HK-2 (cell line): ENCODE results near the gene C1orf167.
A peak's percentile ranks its signal among the peaks of the same experiment; 100 is the strongest.
"Not testable (repeated sequence)": the region's sequence is repeated elsewhere in the genome, so short reads cannot be mapped to it uniquely, and the experiment has no call there.

ENCODE experiments used
- DNase-seq: peaks from one replicate; pipeline ENCODE4 v3.0.0-alpha.2; 2018; ENCODE audit not compliant: unreplicated experiment

C1orf167 gene

DNA sequence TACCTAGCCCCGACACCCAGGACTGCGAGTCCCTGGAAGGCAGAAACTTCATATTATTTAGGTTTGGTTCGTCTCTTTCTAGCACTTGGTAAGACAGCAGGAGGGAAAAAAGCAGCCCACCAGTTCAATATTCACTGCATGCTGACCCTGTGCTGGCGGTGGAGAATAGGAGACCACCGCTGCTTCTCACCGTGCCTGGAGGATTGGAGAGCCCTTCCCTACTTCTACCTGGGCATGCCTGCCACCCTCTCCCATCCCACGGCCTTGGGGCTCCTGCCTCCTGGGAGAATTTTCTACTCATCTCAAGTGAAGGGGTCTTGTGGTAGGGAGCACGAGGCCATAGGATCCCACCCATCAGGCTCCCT lies 38.4 kb downstream of the C1orf167 start:
- DNase-seq: no peak

DNA sequence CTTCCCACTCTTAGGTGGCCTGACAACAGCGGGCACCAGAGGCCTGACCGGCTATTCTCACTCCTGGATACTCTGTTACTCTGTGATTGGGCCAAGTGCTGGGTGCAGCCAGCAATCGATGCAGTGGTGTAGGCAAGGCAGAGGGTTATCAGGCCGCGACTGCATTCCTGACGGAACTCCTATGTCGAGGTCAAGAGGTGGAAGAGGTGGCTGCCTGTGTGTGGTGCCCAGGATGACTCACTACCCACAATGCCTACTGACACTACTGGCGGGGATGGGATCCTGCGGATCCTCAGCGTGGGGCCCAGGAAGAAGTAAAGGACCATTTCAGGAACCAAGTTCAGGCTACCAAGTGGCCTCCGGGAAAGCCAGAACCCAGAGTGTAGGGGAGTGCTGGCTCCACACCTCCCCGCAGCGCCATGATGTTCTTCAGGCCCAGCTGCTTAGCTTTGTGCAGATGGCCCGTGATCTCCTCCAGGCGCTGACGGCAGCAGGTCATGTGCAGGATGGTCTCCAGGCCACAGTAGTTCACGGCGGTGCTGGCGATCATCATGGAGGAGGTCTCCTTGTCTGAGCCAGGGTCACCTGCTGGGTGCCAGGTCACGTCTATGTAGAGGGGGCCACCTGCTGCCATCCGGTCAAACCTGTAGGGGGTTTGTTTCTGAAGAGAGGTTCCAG lies 38.9 kb downstream of the C1orf167 start:
- peak; percentile 74 for DNase-seq

DNA sequence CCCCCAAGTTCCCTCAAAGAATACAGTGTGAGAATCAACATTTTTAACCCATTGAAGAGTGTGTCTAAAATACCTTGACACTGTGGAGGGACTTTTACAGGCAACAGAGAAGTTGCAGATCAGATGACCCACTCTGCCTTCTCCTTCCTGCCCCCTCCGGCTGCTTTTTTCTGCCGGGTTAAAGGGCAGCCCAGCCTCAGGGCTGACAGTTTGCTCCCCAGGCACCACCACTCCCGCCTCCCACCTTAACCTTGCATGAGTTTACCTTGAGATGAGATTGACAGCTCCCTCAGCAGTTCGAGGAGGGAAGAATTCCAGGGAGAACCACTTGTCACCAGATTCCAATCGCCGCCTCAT lies 40.6 kb downstream of the C1orf167 start:
- DNase-seq: peak; percentile 33

DNA sequence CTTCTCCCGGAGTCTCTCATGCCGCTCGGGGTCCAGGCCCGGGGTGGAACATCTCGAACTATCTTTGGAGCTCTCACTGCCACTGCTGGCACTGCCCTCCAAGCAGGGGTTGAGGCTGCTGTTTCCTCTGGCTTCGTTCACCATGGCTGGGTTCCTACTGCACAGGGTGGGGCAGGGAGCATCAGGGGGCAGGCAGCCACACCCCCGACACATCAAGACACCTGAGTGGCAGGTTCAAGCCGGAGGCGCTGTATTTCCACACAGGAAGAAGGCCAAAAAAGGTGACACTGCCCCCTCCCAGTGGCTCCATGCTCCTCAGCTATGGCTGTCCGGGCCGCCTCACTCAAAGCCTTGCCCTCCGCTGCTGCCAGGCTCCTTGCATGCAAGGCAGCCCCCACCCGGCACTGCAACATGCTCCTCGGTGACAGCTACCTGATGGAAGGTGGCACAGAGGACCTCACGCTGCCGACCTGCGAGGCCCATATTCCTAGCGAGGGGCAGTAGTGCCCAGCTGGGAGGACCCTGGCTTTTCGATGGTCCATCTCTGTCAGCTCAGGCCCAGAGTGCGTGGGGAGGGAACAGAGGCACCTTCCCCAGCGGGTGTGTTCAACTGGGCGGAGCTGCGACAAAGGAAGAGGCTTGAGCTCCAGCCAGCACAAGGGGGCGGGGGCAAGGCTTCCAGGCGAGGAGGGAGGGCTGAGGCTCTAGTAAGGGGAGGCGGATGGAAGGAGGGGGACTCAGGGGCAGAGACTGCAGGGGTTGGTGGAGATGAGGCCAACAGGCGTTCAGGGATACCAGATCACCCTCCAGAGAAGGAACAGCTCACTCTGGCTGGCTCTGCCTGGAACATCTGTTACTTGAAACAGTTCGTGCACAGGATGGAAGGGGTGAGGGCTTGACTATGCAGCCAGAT lies 41.2 kb downstream of the C1orf167 start:
- peak; percentile 91 for DNase-seq

DNA sequence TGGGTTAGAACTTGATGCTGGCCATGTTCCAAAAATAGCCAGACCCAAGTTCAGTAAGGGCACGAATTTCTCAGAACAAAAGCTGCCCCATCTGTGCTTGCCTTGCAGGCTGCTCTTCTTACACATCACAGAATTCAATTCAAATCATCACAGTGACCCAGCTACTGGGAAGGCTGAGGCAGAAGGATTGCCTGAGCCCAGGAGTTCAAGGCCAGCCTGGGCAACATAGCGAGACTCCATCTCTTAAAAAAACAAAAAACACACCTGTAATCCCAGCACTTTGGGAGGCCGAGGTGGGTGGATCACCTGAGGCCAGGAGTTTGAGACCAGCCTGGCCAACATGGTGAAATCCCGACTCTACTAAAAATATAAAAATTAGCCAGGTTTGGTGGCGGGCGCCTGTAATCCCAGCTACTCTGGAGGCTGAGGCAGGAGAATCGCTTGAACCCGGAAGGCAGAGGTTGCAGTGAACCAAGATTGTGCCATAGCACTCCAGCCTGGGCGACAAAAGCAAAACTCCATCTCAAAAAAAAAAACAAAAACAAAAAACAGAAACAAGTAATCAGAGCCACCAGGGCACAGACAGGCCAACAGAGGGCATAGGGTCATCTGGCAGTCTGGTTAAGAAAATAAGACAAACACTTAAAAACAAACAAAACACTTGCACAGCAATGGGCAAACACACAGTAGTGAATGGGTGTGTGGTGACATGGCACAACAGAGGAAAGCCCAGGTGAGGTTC lies 42.1 kb downstream of the C1orf167 start:
- DNase-seq: not testable (repeated sequence)

DNA sequence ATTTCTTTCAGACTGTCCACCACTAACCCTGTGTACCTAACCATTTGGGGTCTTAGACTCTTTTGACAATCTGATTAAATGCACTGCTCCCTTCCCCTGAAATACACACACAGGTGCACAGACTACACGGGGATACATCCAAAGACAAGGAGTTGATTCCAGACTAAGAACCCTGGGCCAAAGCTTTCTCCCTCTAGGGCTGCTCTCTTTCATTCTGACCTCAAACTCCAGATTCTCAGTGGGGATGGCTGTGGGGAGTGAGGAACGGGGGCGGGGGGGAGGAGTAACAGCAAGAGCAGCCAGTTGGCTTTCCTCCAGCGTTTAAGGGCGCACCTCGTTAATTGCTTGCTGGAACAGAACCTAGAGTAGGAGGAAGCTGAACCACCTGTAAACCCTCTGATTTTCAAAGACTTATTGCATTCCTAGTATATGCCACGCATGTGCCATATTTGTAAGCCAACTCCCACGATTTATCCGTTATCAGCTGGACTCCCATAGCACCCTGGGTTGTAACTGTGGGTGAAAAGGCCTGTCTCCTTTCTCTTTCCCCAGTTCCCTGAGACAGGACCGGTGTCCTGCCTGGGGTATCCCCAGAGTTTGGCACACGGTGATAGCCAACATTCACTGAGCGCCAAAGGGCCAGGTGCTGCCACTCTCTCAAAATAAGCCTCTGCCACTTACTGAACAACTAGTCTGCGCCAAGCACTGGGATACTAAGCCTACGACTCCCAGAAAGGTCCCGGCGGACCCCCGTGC lies 42.9 kb downstream of the C1orf167 start:
- peak; percentile 32 for DNase-seq

DNA sequence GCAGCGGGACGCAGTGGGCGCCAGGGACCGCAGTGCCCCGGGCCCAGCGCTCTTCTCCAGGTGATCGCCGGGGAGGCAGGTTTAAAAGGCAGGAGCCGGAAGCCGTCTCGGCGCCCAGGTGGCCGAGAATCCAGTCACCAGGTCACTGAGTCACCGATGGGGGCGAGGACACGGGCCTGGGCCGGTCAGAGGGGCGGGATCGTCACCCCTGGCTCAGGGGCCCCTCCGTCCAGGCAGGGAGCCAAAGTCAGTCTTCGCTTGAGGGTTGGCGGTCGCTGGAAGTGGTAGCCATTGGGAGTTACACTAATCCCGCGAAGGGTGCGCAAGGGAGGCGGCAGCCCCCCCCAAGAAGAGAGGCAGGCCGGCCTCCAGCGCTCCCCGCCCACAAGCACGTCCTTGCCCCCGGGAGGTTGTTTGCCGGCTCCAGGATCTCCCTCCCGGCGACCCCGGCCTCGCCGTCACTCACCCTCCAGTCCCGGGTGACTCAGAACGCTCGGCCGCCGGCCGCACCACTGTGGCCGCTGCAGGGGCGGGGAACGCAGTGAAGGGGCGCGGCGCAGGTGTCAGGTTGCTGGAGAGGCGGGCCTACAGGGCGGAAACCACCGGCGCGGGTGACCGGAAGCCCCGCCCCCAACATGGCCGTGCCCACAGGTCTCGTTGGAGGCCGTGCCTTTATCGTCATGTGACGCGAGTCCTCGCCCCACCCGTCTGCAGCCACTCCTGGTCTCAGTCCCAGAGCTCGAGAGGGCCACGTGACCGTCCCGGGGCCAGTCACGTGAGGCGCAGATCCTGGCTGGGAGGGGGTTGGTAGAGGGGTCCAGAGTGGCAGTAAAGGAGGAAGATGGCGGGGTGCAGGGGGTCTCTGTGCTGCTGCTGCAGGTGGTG lies 43.7 kb downstream of the C1orf167 start, which contains the start of the genes CLCN6 and MTHFR:
TSS of gene CLCN6 (plus strand) at position 770 of the 885 bp plus-strand sequence. CDS start at position 842, 72 bp downstream.
TSS of gene MTHFR (minus strand) at position 543 of the 885 bp plus-strand sequence. CDS start 2,848 bp downstream, outside the sequence.
- peak; percentile 100 for DNase-seq

DNA sequence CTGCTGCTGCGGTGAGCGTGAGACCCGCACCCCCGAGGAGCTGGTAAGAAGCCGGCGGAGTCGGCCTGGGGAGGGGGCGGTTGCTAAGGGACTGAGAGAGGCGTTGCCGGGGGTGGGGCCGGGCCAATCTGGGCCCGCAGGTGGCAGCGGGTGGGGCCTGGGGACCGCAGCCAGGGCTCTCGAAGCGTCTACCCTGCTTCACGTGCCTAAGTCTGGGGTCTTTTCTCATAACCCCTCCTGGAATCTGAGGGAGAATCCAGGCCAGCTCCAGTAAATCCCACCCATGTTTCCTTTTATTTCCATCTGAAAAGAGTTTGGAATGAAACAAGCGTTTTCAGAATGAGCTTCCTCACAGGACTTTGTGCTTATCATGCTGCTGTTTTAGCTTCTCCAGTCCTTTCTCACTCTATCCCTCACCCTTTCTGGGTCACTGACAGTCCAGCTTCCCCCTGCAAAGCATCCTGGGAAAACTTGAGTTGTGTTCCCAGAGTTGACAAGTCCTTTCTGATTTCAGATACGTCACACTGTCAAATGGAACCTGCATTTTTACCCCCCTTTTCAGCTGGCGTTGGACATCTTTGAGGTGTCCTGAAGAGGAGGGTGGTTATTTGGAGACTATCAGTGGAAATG lies 44.4 kb downstream of the C1orf167 start:
- no peak for DNase-seq

DNA sequence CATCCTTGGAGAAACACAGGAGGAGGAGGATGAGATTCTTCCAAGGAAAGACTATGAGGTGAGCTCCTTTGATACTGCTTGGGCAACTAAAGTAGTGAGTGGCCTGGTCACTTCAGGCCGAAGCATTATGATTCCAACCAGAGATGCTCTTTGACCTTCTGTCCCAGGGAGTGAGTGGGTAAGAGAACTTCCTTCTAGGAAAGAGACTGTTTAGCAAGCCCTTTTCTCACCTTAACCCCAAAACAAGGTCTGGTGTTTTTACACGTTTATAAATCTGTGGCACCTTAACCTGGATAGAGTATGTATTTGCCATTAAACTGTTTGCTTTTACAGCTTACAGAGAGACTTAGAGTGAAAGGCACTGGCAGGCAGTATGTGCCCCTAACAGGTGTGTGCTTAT lies 45.1 kb downstream of the C1orf167 start:
- DNase-seq: no peak

DNA sequence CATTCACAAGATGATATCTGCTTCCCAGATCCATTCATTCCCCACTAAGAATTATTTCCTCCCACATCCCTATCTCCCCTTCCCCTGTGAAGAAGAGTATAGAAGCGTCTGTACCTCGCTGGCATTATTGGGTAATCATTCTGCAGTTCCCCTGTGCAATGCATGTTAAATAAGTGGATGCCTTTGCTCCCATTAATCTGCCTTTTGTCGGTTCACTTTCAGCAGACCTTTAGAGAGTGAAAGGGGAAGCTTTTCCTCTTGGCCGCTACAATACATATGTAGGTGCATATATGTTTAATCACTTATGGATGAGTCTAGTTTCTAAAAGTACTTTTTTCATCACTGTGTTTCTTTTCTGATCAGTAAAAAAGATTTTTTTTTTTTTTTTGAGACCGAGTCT lies 51.0 kb downstream of the C1orf167 start:
- DNase-seq: no peak

DNA sequence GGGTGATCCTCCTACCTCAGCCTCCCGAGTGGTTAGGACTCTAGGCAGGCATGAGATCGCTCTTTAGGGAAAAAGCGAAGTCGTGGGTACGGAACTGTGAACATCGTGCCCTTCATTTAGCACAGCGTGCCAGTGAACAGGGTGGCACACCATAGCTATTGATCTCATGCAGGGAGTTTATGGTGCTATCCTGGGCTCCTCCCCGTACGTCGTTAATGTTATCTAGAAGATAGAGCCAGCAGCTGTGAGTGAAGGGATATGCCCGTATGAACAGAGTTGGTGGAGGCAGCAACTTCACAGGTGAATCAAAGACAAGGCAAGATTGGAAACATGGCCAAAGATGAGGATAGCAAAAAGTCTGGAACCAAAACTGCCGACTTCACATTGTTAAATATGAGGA lies 55.2 kb downstream of the C1orf167 start:
- DNase-seq: no peak

DNA sequence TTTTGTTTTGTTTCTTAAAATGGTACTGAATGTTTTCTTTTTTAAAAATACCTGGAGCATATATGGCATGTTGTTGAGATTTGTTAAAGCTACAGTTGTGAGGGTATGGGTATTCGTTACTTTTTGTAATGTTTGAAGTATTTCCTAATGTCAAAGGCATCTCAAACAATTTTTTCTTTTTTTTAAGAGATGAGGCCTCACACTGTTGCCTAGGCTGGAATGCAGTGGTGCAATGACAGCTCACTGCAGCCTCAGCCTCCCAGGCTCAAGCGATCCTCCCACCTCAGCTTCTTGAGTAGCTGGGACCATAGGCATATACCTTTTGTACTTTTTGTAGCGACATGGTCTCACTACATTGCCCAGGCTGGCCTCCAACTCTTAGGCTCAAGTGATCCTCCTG lies 60.1 kb downstream of the C1orf167 start:
- no peak for DNase-seq

DNA sequence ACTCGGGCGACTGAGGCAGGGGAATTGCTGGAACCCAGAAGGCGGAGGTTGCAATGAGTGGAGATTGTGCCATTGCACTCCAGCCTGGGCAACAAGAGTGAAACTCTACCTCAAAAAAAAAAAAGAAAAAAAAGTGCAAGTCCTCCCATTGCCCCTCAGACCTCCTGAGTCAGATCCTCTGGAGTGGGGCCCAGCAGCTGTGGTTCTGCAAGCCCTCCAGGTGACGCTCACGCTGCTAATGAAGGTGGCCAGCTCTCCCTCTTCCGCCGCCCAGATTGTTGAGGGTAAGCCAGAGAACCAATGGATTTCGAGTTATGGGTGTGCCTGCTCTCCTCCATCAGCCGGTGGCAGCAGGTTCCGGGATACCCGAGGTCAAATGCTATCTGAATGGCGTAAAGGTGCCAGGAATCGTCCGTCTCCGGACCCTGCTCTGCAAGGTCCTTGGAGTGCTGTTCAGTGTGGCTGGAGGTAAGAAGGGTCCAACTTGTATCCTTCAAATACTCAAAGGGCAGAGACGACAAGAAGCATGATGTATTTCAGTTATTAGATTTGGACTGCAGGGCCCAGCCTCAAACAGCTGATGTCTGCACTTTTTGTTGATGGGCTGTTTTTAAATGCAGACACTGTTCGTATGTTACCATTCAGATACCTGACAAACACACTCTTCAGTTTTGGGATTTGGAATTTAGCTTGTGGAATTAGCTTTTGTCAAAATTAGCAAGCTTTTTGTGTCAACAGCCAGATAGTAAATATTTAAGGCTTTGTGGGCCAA lies 61.6 kb downstream of the C1orf167 start:
- no peak for DNase-seq

DNA sequence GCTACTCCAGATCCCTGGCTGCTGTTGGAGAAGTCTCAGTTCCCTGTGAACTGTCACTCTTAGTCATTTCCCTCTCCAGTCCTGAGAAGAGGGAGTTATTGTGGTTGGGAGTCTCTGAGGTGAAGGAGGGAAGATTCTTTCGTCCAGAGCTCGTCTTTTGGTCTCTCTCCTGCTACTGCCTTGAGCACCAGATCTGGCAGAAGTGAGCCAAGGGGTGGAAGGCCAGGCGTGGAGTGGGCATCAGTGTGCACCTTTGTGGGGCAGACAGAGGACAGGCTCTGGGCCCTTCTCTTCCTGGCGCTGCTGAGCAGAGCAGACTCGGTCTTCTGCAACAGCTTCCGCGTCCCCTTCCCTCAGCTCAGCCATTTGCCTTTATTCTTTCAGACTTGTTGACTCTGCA lies 63.1 kb downstream of the C1orf167 start:
- no peak for DNase-seq

DNA sequence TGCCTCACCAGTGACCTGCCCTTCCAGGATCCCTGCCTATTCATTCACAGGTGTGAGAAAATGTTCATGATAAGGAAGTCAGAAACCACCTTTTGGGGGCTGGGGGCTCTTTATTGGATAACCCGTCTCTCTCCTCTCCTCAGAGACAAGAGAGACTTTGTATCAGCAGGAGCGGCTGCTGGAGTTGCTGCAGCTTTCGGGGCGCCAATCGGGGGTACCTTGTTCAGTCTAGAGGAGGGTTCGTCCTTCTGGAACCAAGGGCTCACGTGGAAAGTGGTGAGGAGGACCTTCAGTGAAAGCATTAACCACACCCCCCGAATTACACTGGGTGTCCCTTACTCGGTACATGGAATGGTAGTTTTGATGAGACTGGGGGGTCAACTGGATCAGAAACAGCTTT lies 65.0 kb downstream of the C1orf167 start:
- no peak for DNase-seq

DNA sequence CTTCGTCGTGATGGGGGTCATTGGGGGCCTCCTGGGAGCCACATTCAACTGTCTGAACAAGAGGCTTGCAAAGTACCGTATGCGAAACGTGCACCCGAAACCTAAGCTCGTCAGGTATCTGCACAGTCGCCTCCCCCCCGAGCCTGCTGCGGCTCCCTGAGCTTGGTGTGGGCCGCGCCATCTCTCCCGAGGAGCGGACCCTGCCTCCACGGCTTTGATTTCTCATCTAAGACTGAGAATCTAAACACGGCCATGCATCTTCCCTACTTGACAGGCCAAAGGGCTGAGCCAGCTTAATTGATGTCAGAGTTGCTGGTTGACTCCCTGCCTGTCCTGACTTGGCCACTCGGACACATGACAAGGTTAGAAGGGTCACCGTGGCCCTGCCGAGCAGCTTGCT lies 66.5 kb downstream of the C1orf167 start:
- no peak for DNase-seq

DNA sequence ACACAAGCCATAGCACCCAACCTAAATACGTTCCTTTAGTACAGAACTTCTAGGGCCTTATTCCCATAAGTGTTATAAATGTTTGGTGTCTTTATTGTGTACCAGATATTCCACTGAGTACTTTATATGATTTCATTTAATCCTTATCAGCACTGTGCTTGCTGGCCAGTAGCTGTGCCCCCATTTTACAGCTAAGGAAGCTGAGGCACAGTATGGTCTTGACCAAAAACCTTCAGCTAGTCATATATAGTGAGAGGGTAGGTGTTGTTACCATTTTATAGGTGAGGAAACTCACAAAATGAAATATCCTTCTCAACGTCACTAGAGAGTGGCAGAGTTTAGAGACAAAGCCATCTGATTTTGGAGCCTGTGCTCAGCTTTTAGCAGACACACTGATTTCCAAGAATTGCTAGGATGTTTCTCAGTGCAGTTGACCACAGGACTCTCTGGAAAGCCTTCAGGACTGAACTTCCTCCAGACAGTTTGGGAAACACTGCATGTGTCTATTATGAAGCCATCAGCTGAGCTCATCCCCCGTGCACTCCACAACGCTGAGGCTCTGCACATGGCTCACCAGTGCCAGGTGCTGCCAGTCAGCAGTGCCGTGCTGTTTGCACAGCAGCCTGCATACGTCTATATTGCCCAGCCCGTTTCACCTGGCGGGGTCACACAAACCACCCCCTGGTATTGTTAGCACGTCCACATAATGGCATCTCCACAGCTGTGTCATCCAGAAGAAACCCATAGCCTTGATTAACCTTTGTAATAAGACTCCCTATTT lies 70.1 kb downstream of the C1orf167 start:
- DNase-seq: no peak

DNA sequence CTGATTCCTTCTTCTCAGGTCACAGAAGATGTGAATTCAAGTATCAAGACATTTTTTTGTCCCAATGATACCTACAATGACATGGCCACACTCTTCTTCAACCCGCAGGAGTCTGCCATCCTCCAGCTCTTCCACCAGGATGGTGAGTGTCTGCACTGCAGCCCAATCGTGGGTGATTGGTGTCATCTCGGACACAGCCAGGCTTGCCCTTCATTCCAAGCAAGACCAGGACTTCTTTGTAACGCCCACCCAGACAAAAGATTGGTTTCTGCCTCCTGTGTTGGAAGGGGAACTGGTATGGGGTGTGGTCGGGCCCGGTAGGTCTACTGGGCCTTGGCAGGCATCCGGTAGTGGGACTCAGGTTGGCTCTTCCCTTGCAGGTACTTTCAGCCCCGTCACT lies 71.5 kb downstream of the C1orf167 start:
- no peak for DNase-seq

DNA sequence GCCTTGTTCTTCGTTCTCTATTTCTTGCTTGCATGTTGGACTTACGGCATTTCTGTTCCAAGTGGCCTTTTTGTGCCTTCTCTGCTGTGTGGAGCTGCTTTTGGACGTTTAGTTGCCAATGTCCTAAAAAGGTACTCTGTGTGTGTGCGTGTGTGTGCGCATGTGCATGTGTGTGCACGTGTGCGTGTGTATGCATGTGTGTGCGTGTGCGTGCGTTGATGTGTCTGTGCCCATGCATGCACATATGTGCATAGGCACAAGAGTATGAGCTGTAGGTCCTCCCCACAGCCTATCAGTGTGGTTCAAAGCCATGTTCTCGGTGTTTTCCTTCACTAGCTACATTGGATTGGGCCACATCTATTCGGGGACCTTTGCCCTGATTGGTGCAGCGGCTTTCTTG lies 71.9 kb downstream of the C1orf167 start:
- DNase-seq: no peak
